NOMO-1 (cell line): ENCODE results near the gene DPCD.

ENCODE experiments used
- DNase-seq, 2 experiments: peaks; one replicate each; lab custom pipeline; 2025; ENCODE audit not compliant: unreplicated experiment in 2 of 2; lab: John Stamatoyannopoulos, UW

DPCD gene

DNA sequence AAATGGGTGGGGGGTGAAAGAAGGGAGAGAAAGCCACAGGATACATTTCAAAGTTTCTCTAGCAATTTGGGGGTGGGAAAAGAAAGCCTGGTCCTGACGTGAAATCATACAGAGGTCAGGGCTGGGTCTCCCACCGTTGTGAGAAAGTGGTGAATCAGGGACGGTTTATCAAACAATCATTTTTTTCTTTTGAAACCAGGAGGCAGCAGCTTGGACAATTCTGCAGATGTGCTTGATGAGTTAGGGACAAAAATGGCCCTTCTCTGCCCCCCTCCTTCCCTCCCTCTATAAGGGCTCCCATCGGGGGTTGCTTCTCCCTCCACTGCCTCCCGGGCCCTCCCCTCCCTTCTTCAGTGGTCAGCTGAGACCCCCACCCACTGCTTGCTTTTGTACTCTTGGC is 63.2 kb downstream of the DPCD start:
- no peak for DNase-seq

DNA sequence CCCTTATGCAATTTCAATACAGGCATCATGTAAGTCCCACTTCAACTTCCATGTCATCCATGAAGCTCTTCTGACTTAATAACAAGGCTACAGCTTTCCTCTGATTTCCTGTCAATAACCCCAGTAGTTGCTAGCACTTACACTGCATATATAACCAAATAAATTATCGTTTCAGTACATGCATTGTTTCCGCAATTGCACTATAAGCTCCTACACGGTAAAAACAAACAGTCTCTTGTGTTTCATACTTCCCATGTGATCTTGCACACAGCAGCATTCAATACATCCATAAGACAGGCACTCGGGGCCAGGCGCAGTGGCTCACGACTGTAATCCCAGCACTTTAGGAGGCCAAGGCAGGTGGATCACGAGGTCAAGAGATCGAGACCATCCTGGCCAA is 65.4 kb downstream of the DPCD start:
- DNase-seq = no peak

DNA sequence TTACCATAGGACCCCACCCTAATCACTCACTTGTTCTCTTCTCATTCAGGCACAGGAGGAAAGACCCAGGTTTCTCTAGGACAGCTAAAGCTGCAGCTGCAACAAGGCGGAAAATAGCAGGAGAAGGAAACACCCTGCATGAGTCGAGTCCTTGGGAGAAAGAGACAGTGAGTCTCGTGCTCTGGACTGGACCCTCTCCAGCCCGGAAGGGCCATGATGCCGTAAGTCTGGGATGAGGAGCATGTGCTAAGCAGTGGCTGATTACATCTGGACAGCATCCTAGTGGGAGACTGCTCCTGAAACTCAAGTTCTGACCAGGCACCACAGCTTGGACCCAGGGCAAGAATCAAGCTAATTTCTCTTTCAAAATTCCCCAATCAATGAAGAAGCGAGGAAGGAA is 67.4 kb downstream of the DPCD start:
- DNase-seq = no peak

DNA sequence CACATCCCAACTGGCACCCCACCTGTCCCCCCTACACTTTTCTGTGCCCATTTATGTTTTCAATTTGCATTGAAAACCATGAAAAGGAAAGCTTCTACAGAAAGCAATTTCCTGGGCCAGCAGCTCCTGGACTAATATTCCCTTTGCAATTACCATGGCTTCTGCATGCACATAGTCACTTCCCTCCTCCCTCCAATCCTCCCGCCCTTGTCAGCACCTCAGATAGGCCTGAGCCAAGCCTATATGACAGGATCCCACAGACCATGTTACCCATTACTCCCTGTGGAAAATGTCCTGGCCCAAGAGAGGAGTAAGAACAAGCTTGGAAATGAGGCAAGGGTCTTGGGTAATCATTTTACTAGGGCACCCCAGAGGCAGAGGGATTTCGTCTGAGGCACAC is 68.8 kb downstream of the DPCD start:
- DNase-seq = no peak

DNA sequence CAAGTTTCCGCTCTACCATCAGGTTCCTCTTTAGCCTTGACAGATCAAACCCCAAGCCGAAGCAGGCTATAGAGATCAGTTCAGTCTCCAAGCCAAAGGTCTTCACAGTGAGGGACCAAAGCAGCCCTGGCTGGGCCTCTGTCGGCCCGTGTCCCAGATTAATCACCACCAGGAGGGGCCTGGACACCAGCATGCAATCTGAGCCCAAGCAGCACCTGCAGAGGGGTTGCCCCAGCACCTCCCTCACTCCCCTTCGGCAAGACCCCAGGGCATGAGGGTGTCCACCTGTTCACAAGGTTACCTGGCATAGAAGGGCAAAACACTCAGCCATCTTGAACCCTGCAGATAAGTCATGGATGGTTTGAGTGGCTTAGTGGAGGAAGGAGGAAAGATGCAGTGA is 70.9 kb downstream of the DPCD start:
- no peak for DNase-seq
